ENCODE data around the gene ATAD3C. TPM values are rescaled to one million over a fixed set of nuclear protein-coding genes. Genes with fewer than 3 reads are reported as not detected.

The ATAD3C gene
- total and polyA plus RNA-seq, 10 of the 15 experiments (the other 5 are each of a cell fraction or from before 2014, with no cell fraction given): 0.03 to 3.1 (median 0.86) TPM

DNA sequence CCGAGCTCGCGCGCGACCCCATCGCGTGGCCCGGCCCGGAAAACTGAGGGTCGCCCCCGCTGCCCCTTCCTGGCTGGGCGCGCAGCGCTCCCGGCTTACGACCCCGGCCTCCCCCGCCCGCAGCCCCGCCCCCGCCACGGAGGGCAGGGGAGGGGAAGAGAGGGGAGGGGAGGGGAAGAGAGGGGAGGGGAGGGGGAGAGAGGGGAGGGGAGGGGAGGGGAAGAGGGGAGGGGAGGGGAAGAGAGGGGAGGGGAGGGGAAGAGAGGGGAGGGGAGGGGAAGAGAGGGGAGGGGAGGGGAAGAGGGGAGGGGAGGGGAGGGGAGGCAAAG is 21.7 kb upstream of the ATAD3C start (continued):
- TF ChIP-seq, protein P1, sequence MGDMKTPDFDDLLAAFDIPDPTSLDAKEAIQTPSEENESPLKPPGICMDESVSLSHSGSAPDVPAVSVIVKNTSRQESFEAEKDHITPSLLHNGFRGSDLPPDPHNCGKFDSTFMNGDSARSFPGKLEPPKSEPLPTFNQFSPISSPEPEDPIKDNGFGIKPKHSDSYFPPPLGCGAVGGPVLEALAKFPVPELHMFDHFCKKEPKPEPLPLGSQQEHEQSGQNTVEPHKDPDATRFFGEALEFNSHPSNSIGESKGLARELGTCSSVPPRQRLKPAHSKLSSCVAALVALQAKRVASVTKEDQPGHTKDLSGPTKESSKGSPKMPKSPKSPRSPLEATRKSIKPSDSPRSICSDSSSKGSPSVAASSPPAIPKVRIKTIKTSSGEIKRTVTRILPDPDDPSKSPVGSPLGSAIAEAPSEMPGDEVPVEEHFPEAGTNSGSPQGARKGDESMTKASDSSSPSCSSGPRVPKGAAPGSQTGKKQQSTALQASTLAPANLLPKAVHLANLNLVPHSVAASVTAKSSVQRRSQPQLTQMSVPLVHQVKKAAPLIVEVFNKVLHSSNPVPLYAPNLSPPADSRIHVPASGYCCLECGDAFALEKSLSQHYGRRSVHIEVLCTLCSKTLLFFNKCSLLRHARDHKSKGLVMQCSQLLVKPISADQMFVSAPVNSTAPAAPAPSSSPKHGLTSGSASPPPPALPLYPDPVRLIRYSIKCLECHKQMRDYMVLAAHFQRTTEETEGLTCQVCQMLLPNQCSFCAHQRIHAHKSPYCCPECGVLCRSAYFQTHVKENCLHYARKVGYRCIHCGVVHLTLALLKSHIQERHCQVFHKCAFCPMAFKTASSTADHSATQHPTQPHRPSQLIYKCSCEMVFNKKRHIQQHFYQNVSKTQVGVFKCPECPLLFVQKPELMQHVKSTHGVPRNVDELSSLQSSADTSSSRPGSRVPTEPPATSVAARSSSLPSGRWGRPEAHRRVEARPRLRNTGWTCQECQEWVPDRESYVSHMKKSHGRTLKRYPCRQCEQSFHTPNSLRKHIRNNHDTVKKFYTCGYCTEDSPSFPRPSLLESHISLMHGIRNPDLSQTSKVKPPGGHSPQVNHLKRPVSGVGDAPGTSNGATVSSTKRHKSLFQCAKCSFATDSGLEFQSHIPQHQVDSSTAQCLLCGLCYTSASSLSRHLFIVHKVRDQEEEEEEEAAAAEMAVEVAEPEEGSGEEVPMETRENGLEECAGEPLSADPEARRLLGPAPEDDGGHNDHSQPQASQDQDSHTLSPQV (IDR thresholded peaks at IDR 0.05): no peak
- TF ChIP-seq, protein P2, sequence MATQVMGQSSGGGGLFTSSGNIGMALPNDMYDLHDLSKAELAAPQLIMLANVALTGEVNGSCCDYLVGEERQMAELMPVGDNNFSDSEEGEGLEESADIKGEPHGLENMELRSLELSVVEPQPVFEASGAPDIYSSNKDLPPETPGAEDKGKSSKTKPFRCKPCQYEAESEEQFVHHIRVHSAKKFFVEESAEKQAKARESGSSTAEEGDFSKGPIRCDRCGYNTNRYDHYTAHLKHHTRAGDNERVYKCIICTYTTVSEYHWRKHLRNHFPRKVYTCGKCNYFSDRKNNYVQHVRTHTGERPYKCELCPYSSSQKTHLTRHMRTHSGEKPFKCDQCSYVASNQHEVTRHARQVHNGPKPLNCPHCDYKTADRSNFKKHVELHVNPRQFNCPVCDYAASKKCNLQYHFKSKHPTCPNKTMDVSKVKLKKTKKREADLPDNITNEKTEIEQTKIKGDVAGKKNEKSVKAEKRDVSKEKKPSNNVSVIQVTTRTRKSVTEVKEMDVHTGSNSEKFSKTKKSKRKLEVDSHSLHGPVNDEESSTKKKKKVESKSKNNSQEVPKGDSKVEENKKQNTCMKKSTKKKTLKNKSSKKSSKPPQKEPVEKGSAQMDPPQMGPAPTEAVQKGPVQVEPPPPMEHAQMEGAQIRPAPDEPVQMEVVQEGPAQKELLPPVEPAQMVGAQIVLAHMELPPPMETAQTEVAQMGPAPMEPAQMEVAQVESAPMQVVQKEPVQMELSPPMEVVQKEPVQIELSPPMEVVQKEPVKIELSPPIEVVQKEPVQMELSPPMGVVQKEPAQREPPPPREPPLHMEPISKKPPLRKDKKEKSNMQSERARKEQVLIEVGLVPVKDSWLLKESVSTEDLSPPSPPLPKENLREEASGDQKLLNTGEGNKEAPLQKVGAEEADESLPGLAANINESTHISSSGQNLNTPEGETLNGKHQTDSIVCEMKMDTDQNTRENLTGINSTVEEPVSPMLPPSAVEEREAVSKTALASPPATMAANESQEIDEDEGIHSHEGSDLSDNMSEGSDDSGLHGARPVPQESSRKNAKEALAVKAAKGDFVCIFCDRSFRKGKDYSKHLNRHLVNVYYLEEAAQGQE (IDR thresholded peaks at IDR 0.05; ENCODE audit: low read depth, low read length): no peak
- TF ChIP-seq RAD21 (IDR thresholded peaks at IDR 0.05; ENCODE audit: insufficient read depth, low read depth, low read length) (no peak), WRNIP1 (IDR thresholded peaks at IDR 0.05; ENCODE audit: borderline replicate concordance, low read depth, low read length) (no peak), SMC3 (IDR thresholded peaks at IDR 0.05; ENCODE audit: borderline replicate concordance, low read length) (no peak), TAF1 (IDR thresholded peaks at IDR 0.05; ENCODE audit: borderline replicate concordance, low read depth, low read length) (no peak)
- TF ChIP-seq, protein P3, sequence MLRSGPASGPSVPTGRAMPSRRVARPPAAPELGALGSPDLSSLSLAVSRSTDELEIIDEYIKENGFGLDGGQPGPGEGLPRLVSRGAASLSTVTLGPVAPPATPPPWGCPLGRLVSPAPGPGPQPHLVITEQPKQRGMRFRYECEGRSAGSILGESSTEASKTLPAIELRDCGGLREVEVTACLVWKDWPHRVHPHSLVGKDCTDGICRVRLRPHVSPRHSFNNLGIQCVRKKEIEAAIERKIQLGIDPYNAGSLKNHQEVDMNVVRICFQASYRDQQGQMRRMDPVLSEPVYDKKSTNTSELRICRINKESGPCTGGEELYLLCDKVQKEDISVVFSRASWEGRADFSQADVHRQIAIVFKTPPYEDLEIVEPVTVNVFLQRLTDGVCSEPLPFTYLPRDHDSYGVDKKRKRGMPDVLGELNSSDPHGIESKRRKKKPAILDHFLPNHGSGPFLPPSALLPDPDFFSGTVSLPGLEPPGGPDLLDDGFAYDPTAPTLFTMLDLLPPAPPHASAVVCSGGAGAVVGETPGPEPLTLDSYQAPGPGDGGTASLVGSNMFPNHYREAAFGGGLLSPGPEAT (IDR thresholded peaks at IDR 0.05; ENCODE audit: low read depth): no peak

Data from GM12878 (cell line).